Embryonic facial prominence (tissue), 1 donor: ENCODE results near the gene ERP44.
"Not testable (repeated sequence)": the region's sequence is repeated elsewhere in the genome, so short reads cannot be mapped to it uniquely, and the experiment has no call there.

Source experiments
- DNase-seq: peaks from one replicate; pipeline ENCODE4 v3.0.0-alpha.2; 2016; ENCODE audit errors: extremely low spot score

Gene ERP44

GRCh38 chr9:100067990-100068389, 30.8 kb downstream of the ERP44 start:
- not testable (repeated sequence) for DNase-seq

GRCh38 chr9:100066539-100066938, 32.3 kb downstream of the ERP44 start:
- DNase-seq = no peak

- no peak for DNase-seq
Observed at GRCh38 chr9:100064872-100065581, 33.8 kb downstream of the ERP44 start.

- no peak for DNase-seq
Observed at GRCh38 chr9:100063185-100063584, 35.6 kb downstream of the ERP44 start.

- not testable (repeated sequence) for DNase-seq
Observed at GRCh38 chr9:100062683-100063082, 36.1 kb downstream of the ERP44 start.

GRCh38 chr9:100058699-100059579, 39.9 kb downstream of the ERP44 start:
- DNase-seq = no peak

- no peak for DNase-seq
Observed at GRCh38 chr9:100057624-100058023, 41.2 kb downstream of the ERP44 start.

GRCh38 chr9:100056561-100056960, 42.2 kb downstream of the ERP44 start:
- no peak for DNase-seq

GRCh38 chr9:100052375-100052774, 46.4 kb downstream of the ERP44 start:
- DNase-seq = no peak

GRCh38 chr9:100049551-100049950, 49.2 kb downstream of the ERP44 start:
- DNase-seq = no peak

GRCh38 chr9:100038472-100038871, 60.3 kb downstream of the ERP44 start:
- DNase-seq = no peak

- no peak for DNase-seq
Observed at GRCh38 chr9:100033877-100034551, 64.8 kb downstream of the ERP44 start.

- DNase-seq = no peak
Observed at GRCh38 chr9:100030548-100030947, 68.3 kb downstream of the ERP44 start.

- DNase-seq = no peak
Observed at GRCh38 chr9:100029251-100029650, 69.5 kb downstream of the ERP44 start.

GRCh38 chr9:100028201-100028784, 70.5 kb downstream of the ERP44 start:
- no peak for DNase-seq

- no peak for DNase-seq
Observed at GRCh38 chr9:100027543-100027942, 71.3 kb downstream of the ERP44 start.

GRCh38 chr9:100021931-100022330, 76.9 kb downstream of the ERP44 start:
- no peak for DNase-seq

GRCh38 chr9:100020121-100020795, 78.5 kb downstream of the ERP44 start:
- no peak for DNase-seq

GRCh38 chr9:100019541-100019940, 79.3 kb downstream of the ERP44 start:
- no peak for DNase-seq

GRCh38 chr9:100014846-100015245, 84.0 kb downstream of the ERP44 start:
- no peak for DNase-seq

- DNase-seq = no peak
Observed at GRCh38 chr9:100013573-100013972, 85.2 kb downstream of the ERP44 start.
